GM19351 (cell line): ENCODE data around the gene THEMIS2.
"Not testable (repeated sequence)": the region's sequence is repeated elsewhere in the genome, so short reads cannot be mapped to it uniquely, and the experiment has no call there.

Experiments
- ATAC-seq: cut with Tn5 transposase; IDR thresholded peaks from one replicate; pipeline ENCODE4 v1.9.1; 2021; ENCODE audit warnings: mild to moderate bottlenecking, moderate library complexity; ENCODE audit not compliant: unreplicated experiment

Gene THEMIS2

DNA sequence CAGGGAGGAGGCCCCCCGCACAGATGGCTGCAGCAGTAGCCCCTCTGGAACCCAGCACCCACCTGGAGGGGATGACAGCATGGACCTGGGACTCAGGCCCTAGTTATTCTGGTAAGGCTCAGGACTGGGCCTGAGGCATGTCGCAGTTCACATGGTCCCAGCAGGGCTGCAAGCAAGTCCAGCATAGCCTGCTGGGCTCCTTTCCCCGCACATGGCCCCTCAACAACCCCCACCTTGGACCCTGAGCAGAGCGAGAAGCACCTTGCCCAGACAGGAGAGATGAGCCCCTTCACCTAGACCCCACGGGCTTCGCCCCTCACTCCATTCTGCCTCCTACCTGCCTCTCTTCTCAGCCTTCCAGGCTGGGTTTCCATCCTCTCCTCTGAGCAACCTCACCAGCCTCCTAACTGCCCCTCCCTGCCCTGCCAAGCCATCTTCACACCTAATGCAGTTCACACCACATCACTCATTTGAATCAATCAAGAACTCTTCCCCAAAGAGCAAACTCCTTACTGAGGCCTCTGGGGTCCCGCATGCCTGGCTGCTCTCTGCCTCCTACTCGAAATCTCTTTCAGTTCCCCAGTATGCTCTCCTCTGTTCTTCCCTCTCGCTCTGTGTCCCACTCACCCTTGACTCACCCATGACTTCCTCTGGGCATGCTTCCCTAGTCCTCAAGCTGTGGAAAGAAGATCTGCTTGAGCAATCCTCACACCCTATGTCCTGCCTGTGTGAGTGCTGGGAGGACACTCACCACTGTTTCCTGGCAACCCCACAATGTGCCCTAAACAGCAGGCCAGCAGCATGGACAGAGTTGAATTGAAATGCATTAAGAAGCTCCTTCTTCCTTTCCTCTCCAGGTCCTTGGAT is 9.4 kb upstream of the THEMIS2 start:
- ATAC-seq: no peak

DNA sequence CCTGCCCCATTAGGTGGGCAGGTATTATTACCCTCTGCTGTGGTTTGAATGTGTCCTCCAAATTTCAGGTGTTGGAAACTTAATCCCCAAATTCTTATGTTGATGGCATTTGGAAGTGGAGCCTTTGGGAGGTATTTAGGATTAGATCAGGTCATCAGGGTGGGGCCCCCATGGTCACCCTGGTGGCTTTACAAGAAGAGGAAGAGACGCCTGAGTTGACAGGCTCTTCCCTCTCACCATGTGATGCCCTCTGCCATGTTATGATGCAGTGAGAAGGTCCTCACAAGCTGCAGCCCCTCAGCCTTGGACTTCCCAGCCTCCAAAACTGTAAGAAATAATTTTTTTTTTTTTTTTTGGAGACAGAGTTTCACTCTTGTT is 8.8 kb upstream of the THEMIS2 start:
- ATAC-seq: no peak

DNA sequence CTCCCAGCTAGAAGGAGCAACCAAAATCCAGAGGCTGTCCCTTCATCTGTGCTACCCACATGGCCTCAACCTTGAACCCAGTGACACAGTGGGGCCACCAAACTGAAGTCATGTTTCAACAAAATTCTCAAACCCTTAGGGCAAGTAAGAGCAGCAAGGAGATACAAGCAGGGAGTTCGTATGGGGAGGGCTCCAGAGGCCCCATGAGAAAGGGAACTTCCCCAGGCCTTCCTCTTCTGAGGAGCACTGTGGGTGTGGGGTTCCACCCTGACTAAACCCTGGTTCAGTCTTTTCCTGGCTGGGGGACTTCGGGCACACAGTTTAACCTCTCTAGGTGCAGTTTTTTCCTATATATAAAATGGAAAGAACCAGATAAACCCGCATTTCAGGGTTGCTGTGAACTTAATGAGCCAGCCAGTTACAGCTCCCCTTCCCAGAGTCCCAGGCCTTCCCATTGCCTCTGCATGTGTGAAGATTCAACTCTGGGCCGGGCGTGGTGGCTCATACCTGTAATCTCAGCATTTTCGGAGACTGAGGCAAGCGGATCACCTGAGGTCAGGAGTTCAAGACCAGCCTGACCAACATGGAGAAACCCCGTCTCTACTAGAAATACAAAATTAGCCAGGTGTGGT is 8.0 kb upstream of the THEMIS2 start:
- no peak for ATAC-seq

DNA sequence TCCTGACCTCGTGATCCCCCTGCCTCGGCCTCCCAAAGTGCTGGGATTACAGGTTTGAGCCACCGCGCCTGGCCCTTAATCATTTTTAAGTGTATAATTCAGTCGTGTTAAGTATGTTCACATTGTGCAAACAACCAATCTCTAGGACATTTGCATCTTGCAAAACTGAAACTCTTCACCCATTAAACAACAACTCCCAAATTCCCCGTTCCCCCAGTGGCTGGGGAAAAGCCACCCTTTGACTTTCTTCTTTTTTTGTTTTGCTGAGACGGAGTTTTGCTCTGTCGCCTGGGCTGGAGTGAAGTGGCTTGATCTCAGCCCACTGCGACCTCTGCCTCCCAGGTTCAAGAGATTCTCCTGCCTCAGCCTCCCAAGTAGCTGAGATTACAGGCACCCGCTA is 6.5 kb upstream of the THEMIS2 start:
- ATAC-seq: no peak

DNA sequence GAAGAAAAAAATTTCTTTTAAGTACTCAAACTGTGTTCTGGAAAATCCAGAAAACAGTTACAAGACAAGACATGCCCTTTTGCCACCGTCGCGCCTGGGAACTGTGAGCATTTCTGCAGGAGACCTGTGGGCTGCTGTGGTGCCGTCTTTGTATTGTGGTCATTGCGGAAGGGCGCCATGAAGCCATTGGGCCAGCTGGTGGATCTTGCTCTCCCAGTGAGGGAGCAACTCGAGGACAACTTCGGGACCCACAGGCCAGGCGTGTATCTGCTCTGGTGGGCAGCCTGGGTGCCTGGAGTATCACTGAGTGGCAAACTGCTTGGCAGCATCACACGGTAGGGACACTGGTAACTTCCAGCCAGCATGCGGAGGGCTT is 3.8 kb upstream of the THEMIS2 start:
- no peak for ATAC-seq

DNA sequence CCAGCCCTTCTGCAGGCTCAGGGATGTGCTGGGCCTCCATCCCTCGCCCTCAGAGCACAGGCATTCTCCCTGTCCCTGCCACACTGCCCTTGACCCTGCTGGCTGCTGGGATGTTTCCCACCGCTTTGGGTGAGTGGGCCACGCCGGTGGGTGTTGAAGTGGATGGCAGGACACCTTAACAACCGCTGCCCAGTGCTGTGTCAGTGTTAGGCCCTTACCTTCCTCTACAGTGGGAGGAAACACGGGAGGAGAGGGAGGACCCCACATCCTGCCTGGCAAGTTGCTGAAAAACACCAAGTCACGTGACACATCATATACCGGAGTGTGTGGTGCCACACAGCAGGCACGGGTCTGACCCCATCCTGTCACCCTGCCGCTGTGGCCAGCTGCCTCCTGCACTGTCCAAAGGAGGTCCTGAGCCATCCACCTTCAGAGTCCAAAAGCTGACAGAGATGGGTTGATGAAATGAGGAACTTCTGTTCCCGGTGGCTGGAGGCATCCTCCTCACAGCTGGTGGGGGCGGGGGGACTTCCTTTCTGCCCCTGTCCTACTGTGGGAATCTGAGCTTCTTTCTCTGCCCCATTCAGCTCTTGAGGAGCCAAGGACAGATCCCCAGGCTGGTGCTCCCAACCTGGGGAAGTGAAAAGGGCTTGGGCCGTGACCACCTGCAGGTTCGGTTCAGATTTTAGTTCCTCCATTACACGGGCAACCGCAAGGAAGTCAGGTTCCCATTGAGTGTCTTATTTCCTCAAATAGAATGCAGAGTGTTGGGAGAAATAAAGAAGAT is 3.2 kb upstream of the THEMIS2 start:
- peak; percentile 37 for ATAC-seq

DNA sequence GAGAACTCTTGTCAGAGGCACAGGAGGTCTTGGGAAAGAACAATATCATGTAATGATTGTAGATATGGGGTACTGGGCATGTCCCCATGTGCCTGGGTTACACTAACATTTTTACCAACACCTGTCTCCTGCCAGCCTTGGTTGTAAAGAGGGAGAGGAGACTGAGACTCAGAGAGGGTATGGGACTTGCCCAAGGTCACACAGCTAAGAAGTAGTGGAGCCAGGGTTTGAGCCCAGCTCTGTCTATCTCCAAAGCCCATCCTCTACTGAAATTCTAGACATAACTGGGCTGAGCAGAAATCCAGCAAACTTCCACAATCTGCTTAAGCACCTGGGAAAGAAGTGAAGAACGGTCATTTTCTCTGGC is 2.6 kb upstream of the THEMIS2 start:
- ATAC-seq: no peak

DNA sequence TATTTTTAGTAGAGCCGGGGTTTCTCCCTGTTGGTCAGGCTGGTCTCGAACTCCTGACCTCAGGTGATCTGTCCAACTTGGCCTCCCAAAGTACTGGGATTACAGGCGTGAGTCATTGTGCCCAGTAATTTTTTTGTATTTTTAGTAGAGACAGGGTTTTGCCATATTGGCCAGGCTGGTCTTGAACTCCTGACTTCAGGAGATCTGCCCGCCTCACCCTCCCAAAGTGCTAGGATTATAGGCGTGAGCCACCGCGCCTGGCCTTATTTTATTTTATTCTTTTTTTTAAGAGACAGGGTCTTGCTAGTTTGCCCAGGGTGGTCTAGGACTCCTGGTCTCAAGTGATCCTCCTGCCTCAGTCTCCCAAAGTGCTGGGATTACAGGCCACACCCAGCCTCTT is 1.3 kb upstream of the THEMIS2 start:
- not testable (repeated sequence) for ATAC-seq

DNA sequence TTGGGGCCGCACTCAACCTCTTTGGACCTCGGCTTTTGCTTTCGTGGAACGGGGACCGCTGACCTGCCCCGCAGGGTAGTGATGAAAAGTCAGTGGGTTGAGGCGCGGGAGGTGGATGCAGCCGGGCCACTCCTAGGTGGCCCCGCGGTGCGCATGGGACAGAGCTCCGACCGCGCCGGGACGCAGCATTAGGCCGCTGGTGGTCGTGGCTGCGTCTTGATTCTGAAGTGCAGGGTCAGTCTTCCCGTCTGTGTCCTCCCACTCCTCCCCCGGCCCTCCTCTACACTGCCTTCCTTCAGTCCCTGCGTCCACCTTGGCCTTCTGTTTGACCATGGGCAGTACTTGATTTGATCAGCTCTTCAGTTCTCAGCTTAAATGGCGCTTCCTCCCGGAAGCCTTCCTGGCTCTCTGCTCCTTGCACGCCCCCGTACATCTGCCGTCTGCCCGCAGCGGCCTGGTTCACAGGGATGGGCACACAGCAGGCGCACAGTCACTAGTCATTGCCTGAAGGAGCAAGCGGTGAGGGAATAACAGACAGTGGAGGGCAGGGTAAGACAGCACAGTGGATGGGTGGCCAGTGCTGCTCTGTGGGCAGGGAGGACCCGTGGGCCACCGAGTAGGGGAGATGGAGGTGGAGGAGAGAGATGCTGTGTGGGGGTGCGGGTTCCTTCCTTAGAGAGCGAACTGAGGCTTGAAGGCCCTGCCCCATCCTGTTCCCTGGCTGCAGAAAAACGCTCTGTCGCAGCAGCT is 633 bp downstream of the THEMIS2 start:
- ATAC-seq: no peak

DNA sequence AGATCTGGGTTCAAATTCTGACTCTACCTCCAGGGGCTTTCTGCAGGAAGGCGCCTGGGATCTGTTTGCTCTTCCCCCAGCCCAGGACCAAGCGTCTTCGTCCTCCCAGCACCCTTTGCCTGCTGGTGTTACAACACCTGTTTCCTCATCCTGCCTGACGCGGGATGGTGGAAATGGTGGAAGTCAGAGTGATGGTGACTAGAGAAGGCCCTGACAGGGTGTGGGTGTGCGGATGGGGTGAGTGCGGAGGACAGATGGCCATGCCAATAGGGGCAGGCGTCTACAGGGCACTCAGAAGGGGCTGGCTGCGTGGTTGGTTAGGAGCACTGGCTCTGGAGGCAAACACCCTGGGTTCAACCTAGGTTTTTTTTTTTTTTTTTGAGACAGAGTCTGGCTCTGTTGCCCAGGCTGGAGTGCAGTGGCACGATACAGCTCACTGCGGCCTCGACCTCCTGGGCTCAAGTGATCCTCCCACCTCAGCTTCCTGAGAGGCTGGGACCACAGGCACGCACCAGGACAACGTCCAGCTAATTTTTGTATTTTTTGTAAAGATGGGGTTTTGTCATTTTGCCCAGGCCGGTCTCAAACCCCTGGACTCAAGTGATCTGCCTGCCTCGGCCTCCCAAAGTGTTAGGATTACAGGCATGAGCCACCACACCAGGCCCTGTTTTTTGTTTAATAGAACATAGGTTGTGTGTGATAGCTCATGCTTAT is 1.5 kb downstream of the THEMIS2 start:
- no peak for ATAC-seq

DNA sequence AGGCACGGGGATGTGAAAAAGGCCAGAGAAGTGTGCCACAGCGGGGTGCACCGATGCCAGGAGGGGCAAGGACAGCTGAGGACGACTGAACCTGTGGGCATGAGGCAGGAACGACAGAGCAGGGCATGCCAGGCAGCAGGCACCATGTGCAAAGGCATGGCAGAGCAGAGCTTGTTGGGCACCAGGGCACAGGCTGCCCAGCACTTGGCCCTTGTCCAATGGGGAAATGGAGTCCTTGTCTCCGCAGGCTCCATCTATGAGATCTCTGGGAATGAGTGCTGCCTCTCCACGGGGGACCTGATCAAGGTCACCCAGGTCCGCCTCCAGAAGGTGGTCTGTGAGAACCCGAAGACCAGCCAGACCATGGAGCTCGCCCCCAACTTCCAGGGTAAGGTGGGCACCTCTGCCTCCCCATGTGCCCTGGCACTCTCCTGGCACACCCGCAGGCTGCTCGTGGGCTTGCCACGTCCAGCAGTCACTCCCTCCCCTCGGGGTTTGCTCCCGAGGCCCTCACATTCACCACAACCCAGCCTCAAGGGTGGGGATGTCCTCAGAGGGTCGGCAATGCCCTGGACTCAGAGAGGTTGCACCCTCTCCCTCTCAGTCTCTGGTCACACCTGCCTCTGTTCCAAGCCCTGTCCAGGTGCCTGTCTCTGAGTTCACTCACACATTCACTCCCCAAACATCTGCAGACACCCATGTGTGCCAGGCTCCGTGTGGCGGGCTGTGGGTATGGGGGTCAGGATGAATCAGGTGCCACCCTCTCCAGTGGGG is 4.2 kb downstream of the THEMIS2 start:
- no peak for ATAC-seq

DNA sequence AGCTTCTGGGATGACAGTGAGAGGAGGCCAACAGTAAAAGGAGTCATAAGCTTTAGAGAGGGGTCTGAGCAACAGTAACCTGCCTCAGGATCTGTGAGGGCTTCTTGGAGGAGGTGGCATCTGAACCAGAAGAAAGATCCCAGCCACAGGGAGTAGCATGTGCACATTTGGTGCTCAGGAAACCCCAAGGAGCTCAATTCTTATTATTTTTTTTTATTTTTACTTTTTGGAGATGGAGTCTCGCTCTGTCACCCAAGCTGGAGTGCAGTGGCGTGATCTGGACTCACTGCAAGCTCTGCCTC is 4.7 kb downstream of the THEMIS2 start:
- ATAC-seq: no peak

DNA sequence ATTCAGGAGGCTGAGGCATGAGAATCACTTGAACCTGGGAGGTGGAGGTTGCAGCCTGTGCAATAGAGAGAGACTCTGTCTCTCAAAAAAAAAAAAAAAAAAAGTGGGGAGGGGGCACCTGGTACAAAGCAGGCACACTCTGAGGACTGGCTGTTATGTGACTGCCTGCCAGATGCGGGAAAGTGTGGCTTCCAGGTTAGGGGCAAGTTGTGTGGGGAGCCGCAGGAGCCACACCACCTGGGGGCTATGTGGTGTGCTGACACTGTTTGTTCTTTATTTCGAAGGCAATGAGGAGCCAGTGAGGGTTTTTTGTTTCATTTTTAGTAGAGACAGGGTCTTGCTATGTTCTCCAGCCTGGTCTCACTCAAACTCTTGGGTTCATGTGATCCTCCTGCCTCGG is 5.7 kb downstream of the THEMIS2 start:
- ATAC-seq: no peak

DNA sequence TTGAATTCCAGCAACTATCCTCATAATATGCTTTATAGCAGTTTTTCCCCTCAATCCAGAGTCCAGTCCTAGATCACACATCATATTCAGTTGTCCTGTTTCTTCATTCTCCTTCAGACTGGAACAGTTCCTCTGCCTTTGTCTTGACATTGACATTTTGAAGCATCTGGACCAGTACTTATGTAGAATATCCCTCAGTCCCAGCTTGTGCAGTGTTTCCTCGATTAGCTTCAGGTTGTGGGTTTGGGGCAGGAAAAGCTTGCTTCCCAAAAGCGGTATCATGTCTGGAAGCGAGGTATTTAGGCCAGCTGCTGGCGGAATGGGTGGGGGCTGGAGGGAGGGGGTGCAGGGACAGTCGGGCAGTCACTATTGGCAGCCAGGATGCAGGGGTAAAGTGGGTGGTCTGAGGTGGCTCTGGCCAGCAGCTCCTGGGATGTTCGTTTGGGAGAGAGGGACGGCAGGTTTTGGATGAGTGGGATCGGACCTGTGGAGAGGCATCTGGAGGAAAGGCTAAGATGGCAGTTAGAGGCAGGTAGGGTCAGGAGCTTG is 6.5 kb downstream of the THEMIS2 start:
- no peak for ATAC-seq

DNA sequence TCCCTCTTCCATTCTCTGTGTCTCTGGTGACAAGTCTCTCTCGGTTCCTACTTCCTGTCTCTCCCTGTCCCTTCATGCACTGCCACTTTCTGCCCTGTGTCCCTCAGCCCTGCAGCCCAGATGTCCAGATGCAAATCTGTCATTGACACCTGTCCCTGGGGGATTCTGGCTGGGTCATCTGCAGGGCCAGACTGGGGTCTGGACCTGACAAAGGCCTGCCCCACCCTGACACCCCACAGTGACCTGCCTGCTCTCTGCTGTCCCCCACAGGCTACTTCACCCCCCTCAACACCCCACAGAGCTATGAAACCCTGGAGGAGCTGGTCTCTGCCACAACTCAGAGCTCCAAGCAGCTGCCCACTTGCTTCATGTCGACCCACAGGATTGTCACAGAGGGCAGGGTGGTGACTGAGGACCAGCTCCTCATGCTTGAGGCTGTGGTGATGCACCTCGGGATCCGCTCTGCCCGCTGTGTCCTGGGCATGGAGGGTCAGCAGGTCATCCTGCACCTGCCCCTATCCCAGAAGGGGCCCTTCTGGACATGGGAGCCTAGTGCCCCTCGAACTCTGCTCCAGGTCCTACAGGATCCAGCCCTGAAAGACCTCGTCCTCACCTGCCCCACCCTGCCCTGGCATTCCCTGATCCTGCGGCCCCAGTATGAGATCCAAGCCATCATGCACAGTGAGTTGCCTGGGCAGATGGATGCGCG is 7.2 kb downstream of the THEMIS2 start:
- no peak for ATAC-seq

DNA sequence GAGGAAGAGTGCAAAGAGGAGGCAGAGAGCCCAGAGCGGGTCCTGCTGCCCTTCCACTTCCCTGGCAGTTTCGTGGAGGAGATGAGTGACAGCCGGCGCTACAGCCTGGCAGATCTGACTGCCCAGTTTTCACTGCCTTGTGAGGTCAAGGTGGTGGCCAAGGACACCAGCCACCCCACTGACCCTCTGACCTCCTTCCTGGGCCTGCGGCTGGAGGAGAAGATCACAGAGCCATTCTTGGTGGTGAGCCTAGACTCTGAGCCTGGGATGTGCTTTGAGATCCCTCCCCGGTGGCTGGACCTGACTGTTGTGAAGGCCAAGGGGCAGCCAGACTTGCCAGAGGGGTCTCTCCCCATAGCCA is 10.2 kb downstream of the THEMIS2 start:
- ATAC-seq: no peak

DNA sequence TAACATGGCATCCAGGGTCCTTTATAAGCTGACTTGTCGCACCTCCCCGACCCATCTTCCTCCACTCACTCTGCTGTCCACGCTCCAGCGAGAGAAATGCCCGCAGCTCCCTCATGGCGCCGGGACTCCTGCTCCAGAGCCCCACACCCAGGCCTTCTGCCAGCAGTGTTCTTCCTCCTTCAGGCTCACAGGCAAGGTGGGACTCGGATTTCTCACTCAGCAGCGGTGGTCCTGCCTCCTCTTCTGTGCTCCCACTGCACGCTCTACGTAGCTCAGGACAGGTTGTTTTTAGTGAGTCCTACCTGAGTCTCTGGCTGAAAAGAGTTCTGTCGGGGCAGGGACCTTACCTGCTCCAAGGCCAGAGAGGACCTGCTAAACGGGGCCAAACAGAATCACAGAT is 11.2 kb downstream of the THEMIS2 start:
- ATAC-seq: no peak

DNA sequence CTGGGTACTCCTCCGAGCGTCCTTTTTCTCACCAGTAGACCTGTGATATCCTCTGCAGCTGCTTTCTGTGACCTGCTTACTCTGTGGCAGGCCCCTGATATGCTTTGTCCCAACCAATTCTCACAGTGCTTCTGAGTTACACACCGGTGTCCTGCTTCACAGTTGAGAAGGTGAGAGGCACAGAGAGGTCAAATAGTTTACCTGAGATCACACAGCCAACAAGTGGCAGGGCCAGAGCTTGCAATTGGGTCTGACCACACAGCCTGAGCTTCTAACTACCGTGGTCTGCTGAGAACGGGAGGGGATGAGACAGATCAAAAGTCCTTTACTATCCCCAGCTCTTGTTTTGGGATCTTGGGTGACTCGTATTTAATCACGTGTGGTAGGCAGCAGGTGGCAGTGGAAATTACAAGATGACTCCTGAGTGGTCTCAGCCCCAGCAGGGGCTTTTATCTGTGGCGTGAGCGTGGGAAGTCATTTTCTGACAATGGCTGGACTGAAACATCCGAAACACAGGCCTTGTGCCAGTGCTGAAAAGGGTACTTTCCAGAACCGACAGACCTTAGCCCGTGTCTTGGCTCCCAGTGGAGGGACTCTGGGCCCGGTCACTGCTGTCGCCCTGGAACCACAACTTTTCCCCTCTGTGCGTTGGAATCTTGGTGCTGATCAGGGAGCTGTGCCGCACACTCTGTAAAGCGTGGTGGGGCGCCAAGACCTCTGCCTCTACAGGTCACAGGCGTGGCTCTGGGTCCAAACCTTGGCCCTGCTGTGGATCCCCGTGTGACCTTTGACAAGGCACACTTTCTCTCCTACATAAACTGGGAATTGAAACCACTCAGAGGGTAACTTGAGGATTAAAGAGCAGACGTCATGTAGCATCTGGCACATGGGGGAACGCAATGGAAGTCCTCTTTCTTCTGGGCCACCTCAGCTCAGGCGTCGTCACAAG is 11.9 kb downstream of the THEMIS2 start:
- peak; percentile 52 for ATAC-seq
